H9 (cell line): ENCODE results near the gene HOXD11. TPM values are rescaled to one million over a fixed set of nuclear protein-coding genes. Genes with fewer than 3 reads are reported as not detected.
A peak's percentile ranks its signal among the peaks of the same experiment; 100 is the strongest.

Source experiments
- DNase-seq: peaks from one replicate; pipeline ENCODE4 v3.0.0-alpha.2; 2017
- H2AFZ ChIP-seq: one replicate; pipeline ENCODE4 v1.6.1; 2013; ENCODE audit warnings: mild to moderate bottlenecking, low read length, control low read depth, moderate library complexity
- H2AK5ac ChIP-seq: 2 replicates; pipeline ENCODE4 v1.6.1; 2013; ENCODE audit warnings: low read length, control low read depth, mixed read lengths; ENCODE audit not compliant: insufficient read length
- H2BK120ac ChIP-seq: one replicate; pipeline ENCODE4 v1.6.1; 2013; ENCODE audit warnings: low read depth, mild to moderate bottlenecking, low read length, control low read depth, inconsistent platforms; ENCODE audit not compliant: poor library complexity, severe bottlenecking
- H2BK12ac ChIP-seq: 2 replicates; pipeline ENCODE4 v1.6.1; 2013; ENCODE audit warnings: low read length, control low read depth, mixed read lengths, low read depth; ENCODE audit not compliant: insufficient read length
- H2BK15ac ChIP-seq: 2 replicates; pipeline ENCODE4 v1.6.1; 2013; ENCODE audit warnings: low read depth, low read length, control low read depth
- H2BK20ac ChIP-seq: one replicate; pipeline ENCODE4 v1.6.1; 2013; ENCODE audit warnings: low read depth, mild to moderate bottlenecking, low read length, control low read depth, inconsistent platforms; ENCODE audit not compliant: poor library complexity, severe bottlenecking
- H2BK5ac ChIP-seq: 2 replicates; pipeline ENCODE4 v1.6.1; 2013; ENCODE audit warnings: low read length, control low read depth, mixed read lengths; ENCODE audit not compliant: insufficient read length
- H3K14ac ChIP-seq: 2 replicates; pipeline ENCODE4 v1.6.1; 2013; ENCODE audit warnings: low read length, control low read depth; ENCODE audit not compliant: insufficient read depth
- H3K18ac ChIP-seq: 2 replicates; pipeline ENCODE4 v1.6.1; 2013; ENCODE audit warnings: low read depth, mild to moderate bottlenecking, mixed read lengths, low read length, control low read depth; ENCODE audit not compliant: insufficient read length
- H3K23ac ChIP-seq: 2 replicates; pipeline ENCODE4 v1.6.1; 2013; ENCODE audit warnings: low read length, control low read depth, mixed read lengths, low read depth; ENCODE audit not compliant: insufficient read length
- H3K23me2 ChIP-seq: 2 replicates; pipeline ENCODE4 v1.6.1; 2013; ENCODE audit warnings: low read depth, mild to moderate bottlenecking, mixed read lengths, low read length, control low read depth; ENCODE audit not compliant: insufficient read length, poor library complexity, severe bottlenecking
- H3K27ac ChIP-seq: 2 replicates; pipeline ENCODE4 v1.5.1; 2013; ENCODE audit warnings: low read length, control low read depth, mixed read lengths, low read depth; ENCODE audit not compliant: insufficient read length
- H3K27me3 ChIP-seq: 2 replicates; pipeline ENCODE4 v1.6.1; 2013; ENCODE audit warnings: low read length, control low read depth, inconsistent platforms; ENCODE audit not compliant: insufficient read depth
- H3K4ac ChIP-seq: 2 replicates; pipeline ENCODE4 v1.6.1; 2013; ENCODE audit warnings: low read depth, mild to moderate bottlenecking, control low read depth, inconsistent platforms, low read length, moderate library complexity
- H3K4me1 ChIP-seq: 2 replicates; pipeline ENCODE4 v1.6.1; 2013; ENCODE audit warnings: low read length, control low read depth, inconsistent platforms; ENCODE audit not compliant: insufficient read depth
- H3K4me2 ChIP-seq: 2 replicates; pipeline ENCODE4 v1.6.1; 2013; ENCODE audit warnings: low read length, control low read depth, mixed read lengths; ENCODE audit not compliant: insufficient read length, insufficient read depth
- H3K56ac ChIP-seq: 2 replicates; pipeline ENCODE4 v1.6.1; 2013; ENCODE audit warnings: low read depth, mild to moderate bottlenecking, mixed read lengths, low read length, control low read depth; ENCODE audit not compliant: insufficient read length
- H3K79me1 ChIP-seq: 2 replicates; pipeline ENCODE4 v1.6.1; 2013; ENCODE audit warnings: low read depth, mild to moderate bottlenecking, moderate library complexity, low read length, control low read depth, inconsistent platforms; ENCODE audit not compliant: insufficient read depth, poor library complexity, severe bottlenecking
- H3K79me2 ChIP-seq: 2 replicates; pipeline ENCODE4 v1.6.1; 2013; ENCODE audit warnings: low read length, control low read depth, inconsistent platforms; ENCODE audit not compliant: insufficient read depth
- H3K9ac ChIP-seq: 2 replicates; pipeline ENCODE4 v1.6.1; 2013; ENCODE audit warnings: low read length, control low read depth, mixed read lengths; ENCODE audit not compliant: insufficient read length; ENCODE audit errors: extremely low read depth
- H3K9me3 ChIP-seq: one replicate; pipeline ENCODE4 v1.6.1; 2013; ENCODE audit warnings: low read depth, low read length, inconsistent platforms; ENCODE audit not compliant: control insufficient read depth
- H3T11ph ChIP-seq: one replicate; pipeline ENCODE4 v1.6.1; 2013; ENCODE audit warnings: mild to moderate bottlenecking, low read length, control low read depth, inconsistent platforms
- H4K20me1 ChIP-seq: one replicate; pipeline ENCODE4 v1.6.1; 2013; ENCODE audit not compliant: control insufficient read depth, insufficient read length, insufficient read depth
- H4K5ac ChIP-seq: 2 replicates; pipeline ENCODE4 v1.6.1; 2013; ENCODE audit warnings: low read depth, mild to moderate bottlenecking, mixed read lengths, low read length, control low read depth; ENCODE audit not compliant: insufficient read length
- H4K8ac ChIP-seq: replicated peaks from 2 replicates; pipeline ENCODE4 v1.6.1; 2013; ENCODE audit warnings: low read length, control low read depth, mixed read lengths, low read depth; ENCODE audit not compliant: insufficient read length
- H4K91ac ChIP-seq: 2 replicates; pipeline ENCODE4 v1.6.1; 2013; ENCODE audit warnings: low read depth, mild to moderate bottlenecking, moderate library complexity, mixed read lengths, low read length, control low read depth; ENCODE audit not compliant: insufficient read length
- H3K27ac Mint-ChIP-seq, 3 experiments: 2 replicates in 2 of 3; 3 replicates in 1 of 3; pipeline ENCODE4 v1.8.0; 2020 to 2021; ENCODE audit warnings: mixed read lengths in 3 of 3, mild to moderate bottlenecking in 1 of 3, moderate library complexity in 1 of 3
- H3K27me3 Mint-ChIP-seq: 2 replicates; pipeline ENCODE4 v1.8.0; 2021; ENCODE audit warnings: low read depth, mild to moderate bottlenecking, moderate library complexity, mixed read lengths
- H3K36me3 Mint-ChIP-seq, 3 experiments: 2 replicates in 2 of 3; 3 replicates in 1 of 3; pipeline ENCODE4 v1.8.0; 2020 to 2021; ENCODE audit warnings: low read depth in 3 of 3, mixed read lengths in 3 of 3; ENCODE audit not compliant: insufficient read depth in 1 of 3
- H3K4me1 Mint-ChIP-seq, 2 experiments: 2 replicates each; pipeline ENCODE4 v1.8.0; 2020; ENCODE audit warnings: mixed read lengths in 2 of 2
- H3K4me3 Mint-ChIP-seq, 2 experiments: 2 replicates in 1 of 2; 3 replicates in 1 of 2; pipeline ENCODE4 v1.8.0; 2020 to 2021; ENCODE audit warnings: mild to moderate bottlenecking in 2 of 2, mixed read lengths in 2 of 2, moderate library complexity in 1 of 2
- H3K9me3 Mint-ChIP-seq, 2 experiments: 2 replicates in 1 of 2; 3 replicates in 1 of 2; pipeline ENCODE4 v1.8.0; 2020; ENCODE audit warnings: mild to moderate bottlenecking in 2 of 2, mixed read lengths in 2 of 2, moderate library complexity in 1 of 2
- CTCF ChIP-seq: fragments of 200-600 bp; sonication (generic); conservative IDR thresholded peaks from 3 replicates; pipeline ENCODE4 v1.8.0; 2021; ENCODE audit warnings: antibody characterized with exemption, mild to moderate bottlenecking
- WGBS: extraction: QIAGEN DNeasy Blood & Tissue Kit; methylation state at CpG from one replicate; pipeline ENCODE4 v1.1.7; 2013; ENCODE audit warnings: missing lambda C conversion rate, low lambda C conversion rate, mixed read lengths; ENCODE audit not compliant: insufficient read length; ENCODE audit errors: extremely low coverage; 5-methylcytosine and 5-hydroxymethylcytosine counted together
- total RNA-seq: library from RNA; stranded (reverse); gene quantifications from 2 replicates; pipeline ENCODE4 v1.2.1, GENCODE V29; 2021

HOXD11 gene
- total RNA-seq, 1 experiment from 2014 or later, result not detected

GRCh38 chr2:176115883-176116813, 9.1 kb downstream of the HOXD11 start, which contains the start of gene HOXD10:
HOXD10 (plus strand) TSS chr2:176116778; CDS start chr2:176116834, 56 bp downstream.
- Mint-ChIP-seq H3K4me1 (peaks cover 0 to 11% of the 10 kb centered on the region in 2 experiments; a peak in 2 of 4 replicates), H3K36me3 (peaks cover 0 to 3% (median 0%) of the 10 kb centered on the region in 3 experiments; a peak in 2 of 7 replicates), H3K9me3 (peaks cover 10 to 24% of the 10 kb centered on the region in 2 experiments), H3K4me3 (peak within 1 kb of the TSS; percentile 14 to 62; a peak in 2 of 5 replicates), H3K27me3 (peaks cover 100% of the 10 kb centered on the region), H3K27ac (no peak within 1 kb of the TSS)
- peaks cover 4% of the 10 kb centered on the region for H4K20me1 ChIP-seq
- no peak within 1 kb of the TSS for H3K9ac ChIP-seq
- H4K91ac ChIP-seq, result no peak within 1 kb of the TSS
- no peaks in the 10 kb centered on the region for H3K4me1 ChIP-seq
- no peaks in the 10 kb centered on the region for H3K79me2 ChIP-seq
- H2BK20ac ChIP-seq, result no peak within 1 kb of the TSS
- no peak within 1 kb of the TSS for H3K18ac ChIP-seq
- no peaks in the 10 kb centered on the region for H3K9me3 ChIP-seq
- peaks cover 2% of the 10 kb centered on the region for H3K23me2 ChIP-seq
- no peak within 1 kb of the TSS for H3K27ac ChIP-seq
- H2BK5ac ChIP-seq, result no peak within 1 kb of the TSS
- H3K56ac ChIP-seq, result no peak within 1 kb of the TSS
- peak; percentile 86 for DNase-seq
- H3K27me3 ChIP-seq, result peaks cover 98% of the 10 kb centered on the region
- TF ChIP-seq CTCF, result peak; percentile 60
- no peak within 1 kb of the TSS for H3T11ph ChIP-seq
- H2BK120ac ChIP-seq, result no peak within 1 kb of the TSS
- H3K4ac ChIP-seq, result no peak within 1 kb of the TSS
- no CpG with 5 or more reads among the region's 66 CpGs for WGBS
- H2BK15ac ChIP-seq, result no peak within 1 kb of the TSS
- H2AFZ ChIP-seq, result no peak within 1 kb of the TSS
- H3K4me2 ChIP-seq, result no peak within 1 kb of the TSS
- H4K8ac ChIP-seq, result no peak within 1 kb of the TSS
- H3K23ac ChIP-seq, result no peak within 1 kb of the TSS
- no peak within 1 kb of the TSS for H4K5ac ChIP-seq
- no peak within 1 kb of the TSS for H2AK5ac ChIP-seq
- H2BK12ac ChIP-seq, result no peak within 1 kb of the TSS
- H3K79me1 ChIP-seq, result no peaks in the 10 kb centered on the region
- H3K14ac ChIP-seq, result no peak within 1 kb of the TSS
